ENCODE measurements around the gene INTS13. TPM values are rescaled to one million over a fixed set of nuclear protein-coding genes. Genes with fewer than 3 reads are reported as not detected.
"Not testable (repeated sequence)": the region's sequence is repeated elsewhere in the genome, so short reads cannot be mapped to it uniquely, and the experiment has no call there.

The INTS13 gene
- total RNA-seq, 6 experiments from 2014 or later: 26.8 to 35.9 (median 28.1) TPM

- Mint-ChIP-seq H3K4me3 (no peak overlapping the region), H3K9me3 (no peaks in the 10 kb centered on the region), H3K36me3 (ENCODE audit: low read depth) (peaks cover 31% of the 10 kb centered on the region), H3K27ac (no peak overlapping the region), H3K4me1 (ENCODE audit: low read depth) (no peaks in the 10 kb centered on the region), H3K27me3 (ENCODE audit: insufficient read depth) (no peaks in the 10 kb centered on the region)
- TF ChIP-seq, protein P1, sequence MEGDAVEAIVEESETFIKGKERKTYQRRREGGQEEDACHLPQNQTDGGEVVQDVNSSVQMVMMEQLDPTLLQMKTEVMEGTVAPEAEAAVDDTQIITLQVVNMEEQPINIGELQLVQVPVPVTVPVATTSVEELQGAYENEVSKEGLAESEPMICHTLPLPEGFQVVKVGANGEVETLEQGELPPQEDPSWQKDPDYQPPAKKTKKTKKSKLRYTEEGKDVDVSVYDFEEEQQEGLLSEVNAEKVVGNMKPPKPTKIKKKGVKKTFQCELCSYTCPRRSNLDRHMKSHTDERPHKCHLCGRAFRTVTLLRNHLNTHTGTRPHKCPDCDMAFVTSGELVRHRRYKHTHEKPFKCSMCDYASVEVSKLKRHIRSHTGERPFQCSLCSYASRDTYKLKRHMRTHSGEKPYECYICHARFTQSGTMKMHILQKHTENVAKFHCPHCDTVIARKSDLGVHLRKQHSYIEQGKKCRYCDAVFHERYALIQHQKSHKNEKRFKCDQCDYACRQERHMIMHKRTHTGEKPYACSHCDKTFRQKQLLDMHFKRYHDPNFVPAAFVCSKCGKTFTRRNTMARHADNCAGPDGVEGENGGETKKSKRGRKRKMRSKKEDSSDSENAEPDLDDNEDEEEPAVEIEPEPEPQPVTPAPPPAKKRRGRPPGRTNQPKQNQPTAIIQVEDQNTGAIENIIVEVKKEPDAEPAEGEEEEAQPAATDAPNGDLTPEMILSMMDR (IDR thresholded peaks at IDR 0.05): no peak
- DNase-seq: no peak
Observed at GRCh38 chr12:26971963-26972362, 34.2 kb upstream of the INTS13 start.

GRCh38 chr12:26970136-26970535, 32.4 kb upstream of the INTS13 start:
- Mint-ChIP-seq H3K27ac (no peak overlapping the region), H3K36me3 (ENCODE audit: low read depth) (peaks cover 26% of the 10 kb centered on the region), H3K27me3 (ENCODE audit: insufficient read depth) (no peaks in the 10 kb centered on the region), H3K9me3 (no peaks in the 10 kb centered on the region), H3K4me1 (ENCODE audit: low read depth) (no peaks in the 10 kb centered on the region), H3K4me3 (no peak overlapping the region)
- TF ChIP-seq, protein P1 (IDR thresholded peaks at IDR 0.05): no peak
- DNase-seq: no peak

DNA sequence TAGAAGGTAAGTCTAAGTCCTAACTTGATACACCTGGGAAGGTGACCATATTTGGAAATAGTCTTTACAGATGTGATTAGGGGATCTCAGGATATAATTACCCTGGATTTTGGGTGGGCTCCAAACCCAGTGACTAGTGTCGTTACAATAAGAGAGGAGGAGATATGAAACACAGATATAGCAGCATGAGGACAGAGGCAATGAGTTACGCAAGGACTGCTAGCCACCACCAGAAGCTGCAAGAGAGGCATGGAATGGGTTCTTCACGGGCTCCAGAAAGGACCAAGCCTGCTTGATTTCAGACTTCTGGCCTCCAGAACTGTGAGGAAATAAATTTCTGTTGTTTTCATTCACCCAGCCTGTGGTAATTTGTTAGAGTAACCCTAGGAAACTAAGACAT, 29.1 kb upstream of the INTS13 start:
- H3K27ac Mint-ChIP-seq: no peak overlapping the region
- TF ChIP-seq, protein P1 (IDR thresholded peaks at IDR 0.05): no peak
- no peaks in the 10 kb centered on the region for H3K9me3 Mint-ChIP-seq
- H3K27me3 Mint-ChIP-seq (ENCODE audit: insufficient read depth): no peaks in the 10 kb centered on the region
- peaks cover 22% of the 10 kb centered on the region for H3K36me3 Mint-ChIP-seq (ENCODE audit: low read depth)
- no peak for DNase-seq
- H3K4me1 Mint-ChIP-seq (ENCODE audit: low read depth): no peaks in the 10 kb centered on the region
- no peak overlapping the region for H3K4me3 Mint-ChIP-seq

- no peaks in the 10 kb centered on the region for H3K4me1 Mint-ChIP-seq (ENCODE audit: low read depth)
- H3K4me3 Mint-ChIP-seq: no peak overlapping the region
- no peak overlapping the region for H3K27ac Mint-ChIP-seq
- H3K9me3 Mint-ChIP-seq: no peaks in the 10 kb centered on the region
- TF ChIP-seq, protein P1 (IDR thresholded peaks at IDR 0.05): no peak
- peaks cover 17% of the 10 kb centered on the region for H3K36me3 Mint-ChIP-seq (ENCODE audit: low read depth)
- no peak for DNase-seq
- H3K27me3 Mint-ChIP-seq (ENCODE audit: insufficient read depth): no peaks in the 10 kb centered on the region
Observed at GRCh38 chr12:26963413-26963812, 25.6 kb upstream of the INTS13 start.

- Mint-ChIP-seq H3K36me3 (ENCODE audit: low read depth) (peaks cover 21% of the 10 kb centered on the region), H3K4me1 (ENCODE audit: low read depth) (no peaks in the 10 kb centered on the region)
- TF ChIP-seq, protein P1 (IDR thresholded peaks at IDR 0.05): no peak
Observed at GRCh38 chr12:26961803-26962202, 24.0 kb upstream of the INTS13 start.

DNA sequence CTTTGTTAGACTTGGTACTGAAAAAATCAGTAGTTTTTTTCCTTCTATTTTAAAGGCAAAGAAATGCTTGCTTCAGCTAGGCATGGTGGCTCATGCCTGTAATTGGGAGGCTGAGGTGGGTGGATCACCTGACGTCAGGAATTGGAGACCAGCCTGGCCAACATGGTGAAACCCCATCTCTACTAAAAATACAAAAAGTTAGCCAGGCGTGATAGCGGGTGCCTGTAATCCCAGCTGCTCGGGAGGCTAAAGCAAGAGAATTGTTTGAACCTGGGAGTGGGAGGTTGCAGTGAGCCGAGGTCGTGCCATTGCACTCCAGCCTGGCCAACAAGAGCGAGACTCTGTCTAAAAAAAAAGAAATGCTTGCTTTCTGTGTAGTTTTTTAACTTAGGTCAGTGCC, 23.6 kb upstream of the INTS13 start:
- not testable (repeated sequence) for H3K4me1 Mint-ChIP-seq (ENCODE audit: low read depth); H3K9me3 Mint-ChIP-seq; DNase-seq; H3K27ac Mint-ChIP-seq; H3K4me3 Mint-ChIP-seq; H3K27me3 Mint-ChIP-seq (ENCODE audit: insufficient read depth)
- H3K36me3 Mint-ChIP-seq (ENCODE audit: low read depth): peaks cover 25% of the 10 kb centered on the region

More at GRCh38 chr12:26961803-26962202, 24.0 kb upstream of the INTS13 start:
- no peaks in the 10 kb centered on the region for H3K27me3 Mint-ChIP-seq (ENCODE audit: insufficient read depth)
- no peak overlapping the region for H3K4me3 Mint-ChIP-seq
- no peaks in the 10 kb centered on the region for H3K9me3 Mint-ChIP-seq
- no peak for DNase-seq
- no peak overlapping the region for H3K27ac Mint-ChIP-seq
